Measurements from ENCODE around the gene CIRBP. TPM values are rescaled to one million over a fixed set of nuclear protein-coding genes. Genes with fewer than 3 reads are reported as not detected.

CIRBP gene
- total and polyA plus RNA-seq, 2 of the 13 experiments (the other 11 are each of a cell fraction or from before 2014, with no cell fraction given), result 133 to 140 TPM

DNA sequence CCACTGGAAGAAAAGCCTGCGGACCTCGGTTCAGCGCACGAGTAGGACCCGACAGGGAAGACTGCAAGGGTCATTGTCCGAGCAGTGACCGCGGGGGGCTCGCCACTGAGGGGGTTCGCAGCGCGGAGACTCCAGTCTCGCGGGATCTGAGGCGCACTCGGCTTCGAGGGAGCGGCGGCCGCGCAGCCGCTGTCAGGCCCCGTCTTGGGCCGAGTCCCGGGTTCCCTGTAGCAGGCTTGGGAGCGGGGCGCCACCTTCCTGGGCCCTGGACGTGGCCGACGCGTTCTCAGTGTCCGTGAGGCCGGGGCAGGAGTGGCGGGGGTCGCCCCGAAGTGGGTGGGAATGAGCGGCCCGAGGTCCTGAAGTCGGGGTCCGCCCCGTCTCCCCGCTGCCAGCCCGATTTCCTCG is 5.7 kb downstream of the CIRBP start (continued):
- TF ChIP-seq AKNA (CRISPR knock-in tag; IDR thresholded peaks at IDR 0.05; ENCODE audit: borderline replicate concordance) (no peak), DNMT1 (CRISPR knock-in tag; IDR thresholded peaks at IDR 0.05) (0 out of 2 replicates have a peak, but pooled peaks have one; percentile 23), ZNF160 (CRISPR knock-in tag; IDR thresholded peaks at IDR 0.05) (no peak), MXD4 (CRISPR knock-in tag; IDR thresholded peaks at IDR 0.05) (no peak), MBD4 (IDR thresholded peaks at IDR 0.05; ENCODE audit: borderline replicate concordance, low read length) (no peak), HNRNPH1 (optimal IDR thresholded peaks at IDR 0.05; ENCODE audit: low read depth, low read length) (no peak), TERF1 (CRISPR knock-in tag; IDR thresholded peaks at IDR 0.05) (0 out of 2 replicates have a peak, but pooled peaks have one; percentile 11), HNF1B (CRISPR knock-in tag; IDR thresholded peaks at IDR 0.05) (peak; percentile 78), ARID4A (CRISPR knock-in tag; IDR thresholded peaks at IDR 0.05; ENCODE audit: borderline replicate concordance) (no peak), ZNF552 (CRISPR knock-in tag; IDR thresholded peaks at IDR 0.05; ENCODE audit: borderline replicate concordance) (0 out of 2 replicates have a peak, but pooled peaks have one; percentile 34), GZF1 (CRISPR knock-in tag; IDR thresholded peaks at IDR 0.05) (no peak), ATF7-NPFF (CRISPR knock-in tag; IDR thresholded peaks at IDR 0.05; ENCODE audit: low read depth) (no peak)
- TF ChIP-seq, protein P1, sequence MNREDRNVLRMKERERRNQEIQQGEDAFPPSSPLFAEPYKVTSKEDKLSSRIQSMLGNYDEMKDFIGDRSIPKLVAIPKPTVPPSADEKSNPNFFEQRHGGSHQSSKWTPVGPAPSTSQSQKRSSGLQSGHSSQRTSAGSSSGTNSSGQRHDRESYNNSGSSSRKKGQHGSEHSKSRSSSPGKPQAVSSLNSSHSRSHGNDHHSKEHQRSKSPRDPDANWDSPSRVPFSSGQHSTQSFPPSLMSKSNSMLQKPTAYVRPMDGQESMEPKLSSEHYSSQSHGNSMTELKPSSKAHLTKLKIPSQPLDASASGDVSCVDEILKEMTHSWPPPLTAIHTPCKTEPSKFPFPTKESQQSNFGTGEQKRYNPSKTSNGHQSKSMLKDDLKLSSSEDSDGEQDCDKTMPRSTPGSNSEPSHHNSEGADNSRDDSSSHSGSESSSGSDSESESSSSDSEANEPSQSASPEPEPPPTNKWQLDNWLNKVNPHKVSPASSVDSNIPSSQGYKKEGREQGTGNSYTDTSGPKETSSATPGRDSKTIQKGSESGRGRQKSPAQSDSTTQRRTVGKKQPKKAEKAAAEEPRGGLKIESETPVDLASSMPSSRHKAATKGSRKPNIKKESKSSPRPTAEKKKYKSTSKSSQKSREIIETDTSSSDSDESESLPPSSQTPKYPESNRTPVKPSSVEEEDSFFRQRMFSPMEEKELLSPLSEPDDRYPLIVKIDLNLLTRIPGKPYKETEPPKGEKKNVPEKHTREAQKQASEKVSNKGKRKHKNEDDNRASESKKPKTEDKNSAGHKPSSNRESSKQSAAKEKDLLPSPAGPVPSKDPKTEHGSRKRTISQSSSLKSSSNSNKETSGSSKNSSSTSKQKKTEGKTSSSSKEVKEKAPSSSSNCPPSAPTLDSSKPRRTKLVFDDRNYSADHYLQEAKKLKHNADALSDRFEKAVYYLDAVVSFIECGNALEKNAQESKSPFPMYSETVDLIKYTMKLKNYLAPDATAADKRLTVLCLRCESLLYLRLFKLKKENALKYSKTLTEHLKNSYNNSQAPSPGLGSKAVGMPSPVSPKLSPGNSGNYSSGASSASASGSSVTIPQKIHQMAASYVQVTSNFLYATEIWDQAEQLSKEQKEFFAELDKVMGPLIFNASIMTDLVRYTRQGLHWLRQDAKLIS (CRISPR knock-in tag; IDR thresholded peaks at IDR 0.05), result no peak

Data from HepG2 (cell line).